ENCODE measurements around the gene SH3TC1. TPM values are rescaled to one million over a fixed set of nuclear protein-coding genes. Genes with fewer than 3 reads are reported as not detected.

The SH3TC1 gene
- total and polyA plus RNA-seq, 2 of the 8 experiments (the other 6 are each of a cell fraction or from before 2014, with no cell fraction given) = 0.15 TPM; not detected in 1

DNA sequence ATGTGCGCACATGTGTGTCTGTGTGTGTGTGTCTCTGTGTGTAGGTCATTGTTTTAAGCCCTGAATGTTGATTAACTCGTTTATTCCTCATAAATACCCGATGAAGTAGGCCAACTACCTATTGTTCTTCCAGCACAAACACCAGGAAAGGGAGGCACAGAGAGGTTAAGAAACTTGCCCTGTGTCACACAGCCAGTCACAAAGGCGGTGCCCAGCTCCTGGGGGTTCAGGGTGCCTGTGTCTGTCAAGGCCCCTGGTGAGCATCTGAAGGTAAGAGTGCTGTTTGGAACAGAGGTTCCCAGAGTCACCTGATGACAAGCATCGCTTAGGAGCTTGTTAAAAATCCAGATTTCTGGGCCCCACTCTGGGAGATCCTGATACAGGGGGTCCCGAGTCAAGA, 18.0 kb upstream of the SH3TC1 start:
- H3K79me1 ChIP-seq (ENCODE audit: low read depth, low read length) = no peaks in the 10 kb centered on the region
- no peak for FAIRE-seq
- no peaks in the 10 kb centered on the region for H3K27me3 ChIP-seq (replicated peaks in 1 of 4; ENCODE audit: control insufficient read depth in 3 of 4, extremely low read depth in 1 of 4, insufficient read depth in 3 of 4, low read length in 3 of 4)
- no peak overlapping the region for H3K14ac ChIP-seq (ENCODE audit: insufficient read length)
- no peaks in the 10 kb centered on the region for H3K79me2 ChIP-seq (ENCODE audit: control insufficient read depth in 1 of 2, insufficient read depth in 2 of 2, low read length in 2 of 2)
- H4K20me1 ChIP-seq (replicated peaks in 1 of 2; ENCODE audit: control insufficient read depth in 1 of 2, insufficient read depth in 2 of 2, low read length in 2 of 2) = peaks cover 0 to 4% of the 10 kb centered on the region in 2 experiments
- no peak overlapping the region for H2BK15ac ChIP-seq (ENCODE audit: low read length)
- CTCF ChIA-PET (ENCODE audit: partially characterized antibody) = interaction anchor here (0.6 to 2.0 kb wide), 4 partner anchors 11 to 846 kb away, joined by 3 to 7 read pairs (median 4); no protein-coding TSS in a partner anchor
- H3K9me3 ChIP-seq (ENCODE audit: insufficient read depth in 2 of 2, low read depth in 1 of 2, low read length in 1 of 2) = no peaks in the 10 kb centered on the region
- no peak overlapping the region for H3K4ac ChIP-seq (replicated peaks; ENCODE audit: insufficient read length, low read depth, low read length)
- H4K5ac ChIP-seq (ENCODE audit: insufficient read length, low read depth, low read length) = no peak overlapping the region
- H3K4me3 ChIP-seq (ENCODE audit: extremely low read depth in 1 of 4, insufficient read depth in 2 of 4, low read depth in 3 of 4, low read length in 4 of 4) = no peak overlapping the region
- 93% methylated on average over 6 of the region's 6 CpGs; no CpG with 5 or more reads in 1 of the 2 experiments for WGBS, 2 experiments (ENCODE audit: extremely low coverage in 1 of 2, insufficient coverage in 1 of 2, insufficient read length in 1 of 2, insufficient replicate concordance in 2 of 2, low coverage in 1 of 2, low lambda C conversion rate in 2 of 2, missing lambda C conversion rate in 1 of 2)
- H3K4me1 ChIP-seq (replicated peaks in 1 of 4; ENCODE audit: control insufficient read depth in 3 of 4, insufficient read depth in 4 of 4, low read length in 3 of 4) = no peaks in the 10 kb centered on the region
- no peaks in the 10 kb centered on the region for H3K36me3 ChIP-seq (ENCODE audit: control insufficient read depth in 2 of 4, insufficient read depth in 4 of 4, low read length in 3 of 4)
- no peak overlapping the region for H3K23ac ChIP-seq (ENCODE audit: insufficient read length)
- no peak overlapping the region for H3K4me2 ChIP-seq (ENCODE audit: insufficient read depth in 1 of 2, low read depth in 2 of 2, low read length in 2 of 2)
- H2BK12ac ChIP-seq (ENCODE audit: low read depth, low read length) = no peak overlapping the region
- DNase-seq (ENCODE audit: low read depth in 1 of 2, low spot score in 2 of 2) = no peak
- H2AFZ ChIP-seq (ENCODE audit: low read length) = no peak overlapping the region
- H3K18ac ChIP-seq (ENCODE audit: extremely low read depth, low read length) = no peak overlapping the region
- H3K23me2 ChIP-seq (ENCODE audit: low read depth, low read length) = 0 out of 2 replicates have a peak, but pooled peaks cover 2% of the 10 kb centered on the region
- POLR2A ChIA-PET (ENCODE audit: partially characterized antibody) = interaction anchor here (0.8 kb wide), 1 partner anchor 111 kb away, joined by 3 read pairs; no protein-coding TSS in a partner anchor
- no peak overlapping the region for H3K27ac ChIP-seq (ENCODE audit: low read depth, low read length)
- no peak overlapping the region for H2BK120ac ChIP-seq (replicated peaks; ENCODE audit: low read depth, low read length)
- no peak overlapping the region for H2BK20ac ChIP-seq (ENCODE audit: low read length)
- no peak overlapping the region for H4K8ac ChIP-seq (ENCODE audit: extremely low read depth, insufficient read depth, low read length)
- H2AK5ac ChIP-seq (ENCODE audit: low read depth, low read length) = no peak overlapping the region
- H4K91ac ChIP-seq (replicated peaks; ENCODE audit: insufficient read length, low read length) = peak overlapping the region; percentile 66
- H2BK5ac ChIP-seq (ENCODE audit: low read depth, low read length) = no peak overlapping the region
- H3K56ac ChIP-seq (replicated peaks; ENCODE audit: insufficient read length, low read depth, low read length) = no peak overlapping the region
- H3K9ac ChIP-seq (replicated peaks in 1 of 4; ENCODE audit: extremely low read depth in 1 of 4, low read depth in 3 of 4, low read length in 3 of 4) = no peak overlapping the region
- TF ChIP-seq EZH2 (IDR thresholded peaks at IDR 0.05; ENCODE audit: low read depth, low read length, severe bottlenecking) (no peak), CEBPB (IDR thresholded peaks at IDR 0.05; ENCODE audit: low read depth, low read length) (no peak), JUND (IDR thresholded peaks at IDR 0.05; ENCODE audit: low read length) (no peak), RFX5 (IDR thresholded peaks at IDR 0.05; ENCODE audit: borderline replicate concordance, low read depth, low read length) (no peak), E2F6 (IDR thresholded peaks at IDR 0.05) (no peak), EGR1 (IDR thresholded peaks at IDR 0.05; ENCODE audit: borderline replicate concordance, low read depth, low read length) (no peak), SUZ12 (IDR thresholded peaks at IDR 0.05; ENCODE audit: low read length) (no peak), EP300 (IDR thresholded peaks at IDR 0.05; ENCODE audit: borderline replicate concordance in 1 of 2, low read depth in 2 of 2, low read length in 2 of 2) (no peak), GABPA (IDR thresholded peaks at IDR 0.05; ENCODE audit: borderline replicate concordance, insufficient read depth, low read length) (no peak), SIRT6 (IDR thresholded peaks at IDR 0.05; ENCODE audit: low read length) (no peak), MAX (IDR thresholded peaks at IDR 0.05) (no peak), FOSL1 (IDR thresholded peaks at IDR 0.05; ENCODE audit: insufficient read depth, low read depth, low read length) (no peak), PHF8 (conservative IDR thresholded peaks at IDR 0.05; ENCODE audit: low read depth, low read length) (no peak)
